ENCODE data around the gene GHR.

The GHR gene

DNA sequence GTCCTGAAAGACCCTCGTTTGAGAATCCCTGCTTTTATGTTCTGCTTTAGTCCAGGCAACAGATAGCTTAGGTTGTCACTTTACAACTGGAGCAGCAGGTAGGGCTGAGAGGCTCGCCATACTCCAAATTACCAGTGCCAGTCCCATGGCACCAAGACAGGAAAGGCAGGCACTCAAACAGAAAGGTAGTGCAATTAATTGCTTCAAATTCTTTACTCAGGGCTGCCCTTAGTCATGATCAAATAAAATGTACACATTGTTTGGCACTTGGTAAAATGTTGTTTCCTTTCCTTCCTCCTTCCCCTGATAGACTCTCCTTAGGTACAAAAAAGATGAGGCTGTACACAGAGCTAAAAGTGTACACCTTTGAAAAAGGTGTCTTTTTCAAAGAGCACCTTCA, 217.6 kb downstream of the GHR start (continued):
- TF ChIP-seq, protein P1, sequence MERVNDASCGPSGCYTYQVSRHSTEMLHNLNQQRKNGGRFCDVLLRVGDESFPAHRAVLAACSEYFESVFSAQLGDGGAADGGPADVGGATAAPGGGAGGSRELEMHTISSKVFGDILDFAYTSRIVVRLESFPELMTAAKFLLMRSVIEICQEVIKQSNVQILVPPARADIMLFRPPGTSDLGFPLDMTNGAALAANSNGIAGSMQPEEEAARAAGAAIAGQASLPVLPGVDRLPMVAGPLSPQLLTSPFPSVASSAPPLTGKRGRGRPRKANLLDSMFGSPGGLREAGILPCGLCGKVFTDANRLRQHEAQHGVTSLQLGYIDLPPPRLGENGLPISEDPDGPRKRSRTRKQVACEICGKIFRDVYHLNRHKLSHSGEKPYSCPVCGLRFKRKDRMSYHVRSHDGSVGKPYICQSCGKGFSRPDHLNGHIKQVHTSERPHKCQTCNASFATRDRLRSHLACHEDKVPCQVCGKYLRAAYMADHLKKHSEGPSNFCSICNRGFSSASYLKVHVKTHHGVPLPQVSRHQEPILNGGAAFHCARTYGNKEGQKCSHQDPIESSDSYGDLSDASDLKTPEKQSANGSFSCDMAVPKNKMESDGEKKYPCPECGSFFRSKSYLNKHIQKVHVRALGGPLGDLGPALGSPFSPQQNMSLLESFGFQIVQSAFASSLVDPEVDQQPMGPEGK (CRISPR knock-in tag; IDR thresholded peaks at IDR 0.05; ENCODE audit: borderline replicate concordance), result no peak

DNA sequence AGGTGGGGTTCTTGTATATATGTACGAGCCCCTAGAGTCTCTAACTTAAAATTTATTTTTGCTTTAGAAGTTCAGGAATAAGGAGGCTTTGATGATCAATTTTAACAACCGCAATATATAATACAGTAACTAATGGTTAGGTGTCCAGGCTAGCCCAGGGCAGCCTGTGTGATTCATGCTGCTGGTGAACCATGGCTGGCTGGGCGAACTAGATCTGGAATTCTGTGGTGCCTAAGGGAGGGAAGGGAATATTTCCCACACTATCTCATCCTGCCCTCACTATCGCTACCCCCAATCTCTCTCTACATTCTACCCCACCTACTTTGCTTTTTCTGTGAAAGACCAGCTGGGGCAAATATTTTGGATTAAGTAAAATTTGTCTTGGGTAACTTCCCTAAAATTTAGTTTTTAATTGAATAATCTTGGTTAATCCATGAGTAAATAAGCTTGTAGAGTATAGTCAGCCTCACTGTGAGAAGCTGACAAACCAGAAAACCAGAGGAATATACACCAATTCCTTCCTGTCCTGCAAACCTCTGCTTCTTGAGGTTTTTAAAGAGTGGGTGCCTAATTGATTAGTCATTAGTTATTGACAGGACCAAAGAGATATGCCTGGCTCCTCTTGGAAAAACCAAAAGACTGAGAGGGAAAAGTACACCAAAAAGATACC, 218.2 kb downstream of the GHR start:
- ATAC-seq, result no peak
- TF ChIP-seq ARNTL (CRISPR knock-in tag; IDR thresholded peaks at IDR 0.05; ENCODE audit: borderline replicate concordance, low read depth), result no peak
- TF ChIP-seq, protein P2, sequence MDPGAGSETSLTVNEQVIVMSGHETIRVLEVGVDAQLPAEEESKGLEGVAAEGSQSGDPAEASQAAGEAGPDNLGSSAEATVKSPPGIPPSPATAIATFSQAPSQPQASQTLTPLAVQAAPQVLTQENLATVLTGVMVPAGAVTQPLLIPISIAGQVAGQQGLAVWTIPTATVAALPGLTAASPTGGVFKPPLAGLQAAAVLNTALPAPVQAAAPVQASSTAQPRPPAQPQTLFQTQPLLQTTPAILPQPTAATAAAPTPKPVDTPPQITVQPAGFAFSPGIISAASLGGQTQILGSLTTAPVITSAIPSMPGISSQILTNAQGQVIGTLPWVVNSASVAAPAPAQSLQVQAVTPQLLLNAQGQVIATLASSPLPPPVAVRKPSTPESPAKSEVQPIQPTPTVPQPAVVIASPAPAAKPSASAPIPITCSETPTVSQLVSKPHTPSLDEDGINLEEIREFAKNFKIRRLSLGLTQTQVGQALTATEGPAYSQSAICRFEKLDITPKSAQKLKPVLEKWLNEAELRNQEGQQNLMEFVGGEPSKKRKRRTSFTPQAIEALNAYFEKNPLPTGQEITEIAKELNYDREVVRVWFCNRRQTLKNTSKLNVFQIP (CRISPR knock-in tag; IDR thresholded peaks at IDR 0.05; ENCODE audit: borderline replicate concordance, low read depth), result no peak
- no peak for TF ChIP-seq ZNF565 (CRISPR knock-in tag; conservative IDR thresholded peaks at IDR 0.05; ENCODE audit: low read depth)
- no peak for TF ChIP-seq BACH2 (CRISPR knock-in tag; IDR thresholded peaks at IDR 0.05; ENCODE audit: borderline replicate concordance)
- no peak for TF ChIP-seq OSR1 (CRISPR knock-in tag; IDR thresholded peaks at IDR 0.05)
- no peak for TF ChIP-seq PPARA (CRISPR knock-in tag; IDR thresholded peaks at IDR 0.05; ENCODE audit: borderline replicate concordance)
- no peak for TF ChIP-seq ISL1 (CRISPR knock-in tag; IDR thresholded peaks at IDR 0.05)
- no peak for TF ChIP-seq GLIS3 (CRISPR knock-in tag; IDR thresholded peaks at IDR 0.05)
- TF ChIP-seq, protein P3, sequence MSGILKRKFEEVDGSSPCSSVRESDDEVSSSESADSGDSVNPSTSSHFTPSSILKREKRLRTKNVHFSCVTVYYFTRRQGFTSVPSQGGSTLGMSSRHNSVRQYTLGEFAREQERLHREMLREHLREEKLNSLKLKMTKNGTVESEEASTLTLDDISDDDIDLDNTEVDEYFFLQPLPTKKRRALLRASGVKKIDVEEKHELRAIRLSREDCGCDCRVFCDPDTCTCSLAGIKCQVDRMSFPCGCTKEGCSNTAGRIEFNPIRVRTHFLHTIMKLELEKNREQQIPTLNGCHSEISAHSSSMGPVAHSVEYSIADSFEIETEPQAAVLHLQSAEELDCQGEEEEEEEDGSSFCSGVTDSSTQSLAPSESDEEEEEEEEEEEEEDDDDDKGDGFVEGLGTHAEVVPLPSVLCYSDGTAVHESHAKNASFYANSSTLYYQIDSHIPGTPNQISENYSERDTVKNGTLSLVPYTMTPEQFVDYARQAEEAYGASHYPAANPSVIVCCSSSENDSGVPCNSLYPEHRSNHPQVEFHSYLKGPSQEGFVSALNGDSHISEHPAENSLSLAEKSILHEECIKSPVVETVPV (CRISPR knock-in tag; IDR thresholded peaks at IDR 0.05), result no peak
- TF ChIP-seq ZC3H10 (CRISPR knock-in tag; IDR thresholded peaks at IDR 0.05), result no peak
- no peak for TF ChIP-seq TCF4 (CRISPR knock-in tag; IDR thresholded peaks at IDR 0.05; ENCODE audit: borderline replicate concordance)
- TF ChIP-seq SNAI2 (CRISPR knock-in tag; IDR thresholded peaks at IDR 0.05), result no peak
- no peak for TF ChIP-seq RARB (CRISPR knock-in tag; IDR thresholded peaks at IDR 0.05)
- no peak for TF ChIP-seq ZNF70 (CRISPR knock-in tag; IDR thresholded peaks at IDR 0.05)
- no peak for TF ChIP-seq ZFP30 (CRISPR knock-in tag; IDR thresholded peaks at IDR 0.05)

DNA sequence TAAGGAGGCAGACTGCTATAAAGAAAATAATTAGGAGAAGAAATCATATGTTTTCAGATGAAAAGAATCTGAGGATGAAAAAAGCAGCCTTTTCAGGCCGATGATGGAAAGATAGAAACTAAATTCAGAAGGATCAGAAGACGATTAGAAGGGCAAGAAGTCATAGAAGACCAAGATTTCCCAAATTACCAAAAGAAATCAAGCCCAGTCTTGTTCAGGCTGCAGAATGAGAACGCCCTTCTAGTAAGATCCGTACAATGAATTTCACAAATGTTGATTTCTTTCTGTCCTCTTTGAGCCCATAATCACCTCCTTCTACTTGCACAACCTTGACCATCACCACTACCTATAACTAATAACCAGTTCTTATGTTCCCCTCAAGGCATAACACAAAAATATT, 218.8 kb downstream of the GHR start:
- TF ChIP-seq, protein P2 (CRISPR knock-in tag; IDR thresholded peaks at IDR 0.05; ENCODE audit: borderline replicate concordance, low read depth), result no peak
- TF ChIP-seq, protein P1 (CRISPR knock-in tag; IDR thresholded peaks at IDR 0.05; ENCODE audit: borderline replicate concordance), result no peak
- no peak for TF ChIP-seq TOX (CRISPR knock-in tag; IDR thresholded peaks at IDR 0.05; ENCODE audit: borderline replicate concordance)
- TF ChIP-seq OSR1 (CRISPR knock-in tag; IDR thresholded peaks at IDR 0.05), result no peak
- TF ChIP-seq ZNF8 (CRISPR knock-in tag; IDR thresholded peaks at IDR 0.05), result no peak
- TF ChIP-seq PPARA (CRISPR knock-in tag; IDR thresholded peaks at IDR 0.05; ENCODE audit: borderline replicate concordance), result no peak
- TF ChIP-seq CSDC2 (CRISPR knock-in tag; IDR thresholded peaks at IDR 0.05), result no peak
- TF ChIP-seq ESRRG (CRISPR knock-in tag; IDR thresholded peaks at IDR 0.05), result no peak
- no peak for TF ChIP-seq ZNF70 (CRISPR knock-in tag; IDR thresholded peaks at IDR 0.05)
- no peak for TF ChIP-seq ZFP30 (CRISPR knock-in tag; IDR thresholded peaks at IDR 0.05)
- TF ChIP-seq ZC3H10 (CRISPR knock-in tag; IDR thresholded peaks at IDR 0.05), result no peak
- no peak for TF ChIP-seq ZNF565 (CRISPR knock-in tag; conservative IDR thresholded peaks at IDR 0.05; ENCODE audit: low read depth)
- no peak for TF ChIP-seq ZFP3 (CRISPR knock-in tag; IDR thresholded peaks at IDR 0.05)
- TF ChIP-seq SNAI2 (CRISPR knock-in tag; IDR thresholded peaks at IDR 0.05), result no peak
- TF ChIP-seq, protein P3 (CRISPR knock-in tag; IDR thresholded peaks at IDR 0.05), result no peak
- no peak for TF ChIP-seq TCF4 (CRISPR knock-in tag; IDR thresholded peaks at IDR 0.05; ENCODE audit: borderline replicate concordance)
- ATAC-seq, result no peak
